T-helper 2 cell treated with Interferon-gamma antibody and Interleukin-4, amounts not matched to agents 5 μg/mL and 100 μg/mL, for 36 hours (primary cell): ENCODE measurements around the gene KMT2D.

Source experiments
- DNase-seq: peaks from one replicate; pipeline ENCODE4 v3.0.0; 2021; ENCODE audit warnings: low spot score
- H3K27ac Mint-ChIP-seq: one replicate; pipeline ENCODE4 v1.8.0; 2021; ENCODE audit warnings: mild to moderate bottlenecking, mixed read lengths
- H3K27me3 Mint-ChIP-seq: one replicate; pipeline ENCODE4 v1.8.0; 2021; ENCODE audit warnings: low read depth, mixed read lengths
- H3K36me3 Mint-ChIP-seq: one replicate; pipeline ENCODE4 v1.8.0; 2021; ENCODE audit warnings: low read depth, mixed read lengths
- H3K4me1 Mint-ChIP-seq: one replicate; pipeline ENCODE4 v1.8.0; 2021; ENCODE audit warnings: low read depth, mixed read lengths
- H3K4me3 Mint-ChIP-seq: one replicate; pipeline ENCODE4 v1.8.0; 2022; ENCODE audit warnings: mild to moderate bottlenecking, moderate library complexity, mixed read lengths
- H3K9me3 Mint-ChIP-seq: one replicate; pipeline ENCODE4 v1.8.0; 2021; ENCODE audit warnings: mixed read lengths

KMT2D gene

GRCh38 chr12:49060237-49061156 lies at the start of gene KMT2D:
Gene KMT2D, minus strand, starts transcription at chr12:49060794. Its CDS starts 5,470 bp downstream, at chr12:49055324.
- Mint-ChIP-seq H3K9me3 (no peaks in the 10 kb centered on the region), H3K4me1 (peaks cover 42% of the 10 kb centered on the region), H3K27ac (peak within 1 kb of the TSS; percentile 92), H3K27me3 (no peaks in the 10 kb centered on the region), H3K4me3 (peak within 1 kb of the TSS; percentile 94), H3K36me3 (peaks cover 9% of the 10 kb centered on the region)
- DNase-seq: peak; percentile 88

GRCh38 chr12:49109641-49110463 lies 49.3 kb upstream of the KMT2D start:
- H3K9me3 Mint-ChIP-seq: no peaks in the 10 kb centered on the region
- no peaks in the 10 kb centered on the region for H3K27me3 Mint-ChIP-seq
- peaks cover 24% of the 10 kb centered on the region for H3K4me1 Mint-ChIP-seq
- DNase-seq: no peak
- peak overlapping the region; percentile 92 for H3K27ac Mint-ChIP-seq
- peak overlapping the region; percentile 98 for H3K4me3 Mint-ChIP-seq
- H3K36me3 Mint-ChIP-seq: no peaks in the 10 kb centered on the region

GRCh38 chr12:49108958-49109404 lies 48.4 kb upstream of the KMT2D start:
- Mint-ChIP-seq H3K27ac (peak overlapping the region; percentile 86), H3K4me1 (peaks cover 27% of the 10 kb centered on the region), H3K9me3 (no peaks in the 10 kb centered on the region), H3K36me3 (peaks cover 3% of the 10 kb centered on the region), H3K27me3 (no peaks in the 10 kb centered on the region), H3K4me3 (peak overlapping the region; percentile 98)
- DNase-seq: no peak

- no peaks in the 10 kb centered on the region for H3K9me3 Mint-ChIP-seq
- DNase-seq: no peak
- H3K27ac Mint-ChIP-seq: no peak overlapping the region
- H3K4me1 Mint-ChIP-seq: peaks cover 18% of the 10 kb centered on the region
- no peak overlapping the region for H3K4me3 Mint-ChIP-seq
- H3K36me3 Mint-ChIP-seq: peaks cover 14% of the 10 kb centered on the region
- H3K27me3 Mint-ChIP-seq: no peaks in the 10 kb centered on the region
Observed at GRCh38 chr12:49105504-49106084, 45.0 kb upstream of the KMT2D start.

GRCh38 chr12:49104822-49105221 lies 44.2 kb upstream of the KMT2D start:
- no peak overlapping the region for H3K4me3 Mint-ChIP-seq
- H3K27me3 Mint-ChIP-seq: no peaks in the 10 kb centered on the region
- H3K4me1 Mint-ChIP-seq: peaks cover 17% of the 10 kb centered on the region
- DNase-seq: no peak
- peaks cover 21% of the 10 kb centered on the region for H3K36me3 Mint-ChIP-seq
- H3K9me3 Mint-ChIP-seq: no peaks in the 10 kb centered on the region
- H3K27ac Mint-ChIP-seq: no peak overlapping the region

GRCh38 chr12:49100380-49100779 lies 39.8 kb upstream of the KMT2D start:
- H3K27ac Mint-ChIP-seq: no peak overlapping the region
- H3K9me3 Mint-ChIP-seq: no peaks in the 10 kb centered on the region
- H3K4me1 Mint-ChIP-seq: peaks cover 3% of the 10 kb centered on the region
- H3K4me3 Mint-ChIP-seq: no peak overlapping the region
- H3K27me3 Mint-ChIP-seq: peaks cover 7% of the 10 kb centered on the region
- H3K36me3 Mint-ChIP-seq: peaks cover 32% of the 10 kb centered on the region
- no peak for DNase-seq

GRCh38 chr12:49098703-49099102 lies 38.1 kb upstream of the KMT2D start:
- Mint-ChIP-seq H3K9me3 (no peaks in the 10 kb centered on the region), H3K27ac (no peak overlapping the region), H3K4me3 (no peak overlapping the region), H3K36me3 (peaks cover 26% of the 10 kb centered on the region), H3K27me3 (peaks cover 22% of the 10 kb centered on the region), H3K4me1 (peaks cover 3% of the 10 kb centered on the region)
- no peak for DNase-seq

- peaks cover 29% of the 10 kb centered on the region for H3K27me3 Mint-ChIP-seq
- no peaks in the 10 kb centered on the region for H3K9me3 Mint-ChIP-seq
- H3K4me1 Mint-ChIP-seq: peaks cover 9% of the 10 kb centered on the region
- no peak overlapping the region for H3K27ac Mint-ChIP-seq
- H3K4me3 Mint-ChIP-seq: no peak overlapping the region
- DNase-seq: peak; percentile 31
- H3K36me3 Mint-ChIP-seq: peaks cover 24% of the 10 kb centered on the region
Observed at GRCh38 chr12:49098035-49098451, 37.4 kb upstream of the KMT2D start.

- no peak for DNase-seq
- Mint-ChIP-seq H3K36me3 (peaks cover 24% of the 10 kb centered on the region), H3K4me3 (no peak overlapping the region), H3K9me3 (no peaks in the 10 kb centered on the region), H3K4me1 (peaks cover 12% of the 10 kb centered on the region), H3K27ac (no peak overlapping the region), H3K27me3 (peaks cover 35% of the 10 kb centered on the region)
Observed at GRCh38 chr12:49097381-49097780, 36.8 kb upstream of the KMT2D start.

- Mint-ChIP-seq H3K36me3 (peaks cover 13% of the 10 kb centered on the region), H3K4me3 (no peak overlapping the region), H3K4me1 (peaks cover 28% of the 10 kb centered on the region), H3K27ac (no peak overlapping the region), H3K27me3 (peaks cover 58% of the 10 kb centered on the region), H3K9me3 (no peaks in the 10 kb centered on the region)
- DNase-seq: no peak
Observed at GRCh38 chr12:49094975-49095365, 34.4 kb upstream of the KMT2D start.

GRCh38 chr12:49094160-49094974 lies 33.8 kb upstream of the KMT2D start, which contains the start of gene DHH:
Gene DHH, minus strand, starts transcription at chr12:49094801. Its CDS starts 289 bp downstream, at chr12:49094512.
- Mint-ChIP-seq H3K4me3 (no peak within 1 kb of the TSS), H3K36me3 (peaks cover 9% of the 10 kb centered on the region), H3K27me3 (peaks cover 62% of the 10 kb centered on the region), H3K4me1 (peaks cover 31% of the 10 kb centered on the region), H3K27ac (no peak within 1 kb of the TSS), H3K9me3 (no peaks in the 10 kb centered on the region)
- DNase-seq: no peak

- peaks cover 67% of the 10 kb centered on the region for H3K27me3 Mint-ChIP-seq
- no peak for DNase-seq
- no peak overlapping the region for H3K4me3 Mint-ChIP-seq
- peaks cover 9% of the 10 kb centered on the region for H3K36me3 Mint-ChIP-seq
- H3K9me3 Mint-ChIP-seq: no peaks in the 10 kb centered on the region
- H3K4me1 Mint-ChIP-seq: peaks cover 32% of the 10 kb centered on the region
- H3K27ac Mint-ChIP-seq: no peak overlapping the region
Observed at GRCh38 chr12:49093792-49094159, 33.2 kb upstream of the KMT2D start.

GRCh38 chr12:49092816-49093406 lies 32.3 kb upstream of the KMT2D start:
- Mint-ChIP-seq H3K27ac (no peak overlapping the region), H3K27me3 (peaks cover 72% of the 10 kb centered on the region), H3K36me3 (peaks cover 4% of the 10 kb centered on the region), H3K9me3 (no peaks in the 10 kb centered on the region), H3K4me1 (peaks cover 40% of the 10 kb centered on the region), H3K4me3 (no peak overlapping the region)
- no peak for DNase-seq
